ENCODE results near the gene SCAMP4.
A peak's percentile ranks its signal among the peaks of the same experiment; 100 is the strongest.

SCAMP4 gene

GRCh38 chr19:1905110-1905862, at the start of gene SCAMP4, which contains the start of gene ADAT3:
TSS of gene SCAMP4 (plus strand) at chr19:1905399. CDS start at chr19:1915020, 9,621 bp downstream.
TSS of gene ADAT3 (plus strand) at chr19:1905399. CDS start at chr19:1912048, 6,649 bp downstream.
- DNase-seq: peak; percentile 95 to 99

DNA sequence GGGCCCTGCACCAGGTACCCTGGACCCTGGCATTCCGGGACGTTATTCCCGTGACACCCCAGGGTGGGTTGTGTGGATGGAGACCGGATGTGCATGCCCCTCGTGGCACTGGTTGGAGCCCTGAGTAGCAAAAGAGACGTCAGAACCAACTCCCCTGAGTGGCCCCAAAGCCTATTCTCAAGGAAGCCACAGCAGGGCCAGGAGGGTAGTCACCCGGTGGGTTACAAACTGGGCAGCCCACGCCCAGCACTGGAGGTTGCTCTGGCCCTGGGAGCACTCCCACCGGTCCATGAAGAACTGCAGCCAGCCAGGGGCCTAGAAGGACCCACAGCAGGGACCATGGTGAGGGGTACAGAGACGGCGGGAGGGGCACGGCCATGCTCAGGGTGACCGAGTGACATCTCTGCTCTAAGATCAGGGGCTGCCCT, 49.4 kb upstream of the SCAMP4 start:
- DNase-seq: no peak

- no peak for DNase-seq
Observed at GRCh38 chr19:1856345-1856697, 48.9 kb upstream of the SCAMP4 start.

DNA sequence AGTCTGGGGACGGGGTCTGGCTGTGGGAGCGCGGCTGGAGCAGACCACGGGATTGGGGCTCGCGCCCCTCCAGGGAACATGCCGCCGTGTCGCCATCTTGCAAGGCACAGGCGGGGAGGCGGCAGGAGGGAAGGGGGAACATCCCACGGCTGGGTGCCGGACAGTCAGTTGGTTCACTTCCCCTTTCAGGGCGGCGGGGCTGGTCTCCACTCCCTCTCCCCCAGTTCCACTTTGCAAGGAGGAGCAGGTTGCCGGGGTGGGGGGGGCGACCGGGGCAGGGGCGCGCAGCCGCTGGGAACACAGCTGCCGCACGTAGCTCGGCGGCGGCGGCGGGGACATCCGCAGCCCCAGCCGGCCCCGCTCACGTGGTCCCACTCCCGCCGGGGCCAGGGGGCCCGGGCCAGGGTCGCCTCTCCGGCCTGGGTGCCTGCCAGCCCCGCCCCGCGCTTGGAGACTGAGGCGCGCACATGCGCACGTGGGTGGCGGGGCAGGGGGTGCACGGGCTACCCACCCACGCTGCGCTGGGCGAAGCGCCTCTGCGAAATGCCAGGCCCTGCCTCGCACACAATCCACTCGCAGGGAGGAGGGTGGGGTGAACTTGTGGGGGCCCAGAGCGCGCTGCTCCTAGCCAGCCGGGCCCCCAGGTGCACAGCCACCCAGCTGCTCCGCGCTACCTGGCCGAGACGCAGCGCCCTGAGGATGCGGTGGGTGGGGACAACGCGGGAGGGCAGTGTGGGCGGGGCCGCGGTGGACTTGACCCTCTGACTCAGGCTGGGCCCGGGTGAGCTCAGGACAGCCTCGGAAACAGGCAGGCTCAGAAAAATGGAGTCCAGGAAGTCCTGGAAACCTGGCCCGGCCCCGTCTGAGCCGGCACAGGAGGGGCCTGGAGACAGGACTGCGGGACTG, 48.2 kb upstream of the SCAMP4 start:
- no peak for DNase-seq

- no peak for DNase-seq
Observed at GRCh38 chr19:1857648-1858326, 47.4 kb upstream of the SCAMP4 start.

- no peak for DNase-seq
Observed at GRCh38 chr19:1858412-1859081, 46.7 kb upstream of the SCAMP4 start.

DNA sequence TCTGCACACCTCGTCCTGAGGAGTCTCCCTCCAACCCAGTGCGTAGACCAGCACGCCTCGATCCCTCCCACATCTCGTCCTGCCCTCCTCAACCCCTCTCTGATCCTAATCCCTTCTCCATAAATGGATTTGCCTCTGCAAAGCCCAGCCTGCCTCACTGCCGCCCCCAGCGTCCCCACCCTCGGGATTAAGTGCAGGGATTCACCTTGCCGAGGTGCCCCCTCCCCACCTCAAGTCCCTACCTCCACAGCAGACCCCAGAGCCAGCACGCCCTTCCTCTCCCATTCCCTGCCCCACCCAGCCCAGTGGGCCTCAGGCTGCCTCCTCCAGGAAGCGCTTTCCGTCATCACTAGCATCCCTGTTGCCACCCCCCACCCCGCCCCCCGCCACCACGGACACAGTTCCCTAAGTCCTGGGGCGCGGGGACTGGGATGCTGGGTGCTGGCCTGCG, 45.8 kb upstream of the SCAMP4 start:
- no peak for DNase-seq

GRCh38 chr19:1860042-1860775, 45.0 kb upstream of the SCAMP4 start:
- DNase-seq: no peak

- no peak for DNase-seq
Observed at GRCh38 chr19:1860821-1861598, 44.2 kb upstream of the SCAMP4 start.

GRCh38 chr19:1861599-1862031, 43.6 kb upstream of the SCAMP4 start:
- no peak for DNase-seq

GRCh38 chr19:1862068-1862423, 43.2 kb upstream of the SCAMP4 start:
- DNase-seq: no peak

DNA sequence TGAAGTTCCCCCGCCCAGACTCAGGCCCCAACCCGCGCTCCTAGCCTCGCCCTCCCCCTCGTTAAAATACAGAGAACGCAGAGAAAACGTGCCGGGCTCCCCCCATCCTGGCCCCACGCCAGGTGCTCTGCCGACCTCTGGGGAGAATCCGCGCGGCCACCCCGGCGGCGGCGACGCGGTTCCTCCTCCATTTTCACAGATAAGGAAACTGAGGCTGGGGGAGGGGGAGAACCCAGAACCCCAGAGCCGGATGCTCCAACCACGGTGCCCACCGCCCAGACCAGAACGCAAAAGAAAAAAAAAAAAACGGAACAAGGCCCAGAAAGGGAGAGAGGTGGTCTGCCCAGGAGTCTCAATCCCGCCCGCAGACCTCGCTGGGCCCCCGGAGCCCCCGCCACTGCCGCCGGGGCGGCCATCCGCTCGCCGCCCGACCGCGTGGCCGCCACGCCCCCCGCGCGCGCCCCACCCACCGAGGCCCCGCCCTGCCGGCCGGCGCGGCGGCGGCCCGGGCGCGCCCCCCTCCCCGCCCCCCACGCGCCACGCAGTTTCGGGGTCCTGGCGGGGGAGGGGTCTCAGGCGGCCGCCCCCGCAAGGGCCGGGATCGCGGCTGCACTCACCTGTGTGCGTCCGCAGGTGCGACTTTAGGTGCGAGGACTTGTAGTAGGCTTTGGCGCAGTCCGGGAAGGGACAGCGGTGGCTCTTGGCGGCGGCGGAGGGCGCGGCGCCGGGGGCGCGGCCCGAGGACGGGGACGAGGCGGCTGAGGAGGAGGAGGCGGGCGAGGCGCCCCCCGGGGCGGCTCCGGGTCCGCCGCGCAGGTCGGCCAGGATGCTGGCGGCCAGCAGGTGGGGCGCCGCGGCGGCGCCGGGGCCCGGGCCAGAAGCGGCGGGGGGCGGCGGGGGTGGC, 42.5 kb upstream of the SCAMP4 start:
- DNase-seq: peak in 1 of 2 experiments; percentile 4

DNA sequence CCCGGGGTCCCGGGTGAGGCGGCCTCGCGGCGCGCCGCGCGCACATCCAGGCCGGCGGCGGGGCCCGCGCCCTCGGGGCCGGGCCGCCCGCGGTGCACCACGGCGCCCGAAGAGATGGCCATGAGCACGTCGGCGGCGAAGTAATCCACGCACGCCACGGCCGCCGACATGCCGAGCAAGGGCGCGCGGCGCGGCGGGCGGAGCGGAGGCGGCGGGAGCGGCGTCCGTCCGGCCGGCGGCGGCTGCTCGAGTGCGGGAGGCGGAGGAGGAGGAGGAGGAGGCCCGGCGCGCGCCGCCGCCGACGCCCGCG, 41.9 kb upstream of the SCAMP4 start, which contains the start of gene KLF16:
Gene KLF16 (minus strand): TSS at position 252 of the 310 bp plus-strand sequence. CDS start 82 bp downstream, at position 170.
- DNase-seq: no peak

GRCh38 chr19:1863638-1864479, 41.3 kb upstream of the SCAMP4 start:
- DNase-seq: peak; percentile 83 to 97

GRCh38 chr19:1864480-1865171, 40.6 kb upstream of the SCAMP4 start:
- no peak for DNase-seq

GRCh38 chr19:1865172-1866010, 39.8 kb upstream of the SCAMP4 start:
- DNase-seq: no peak

- DNase-seq: no peak
Observed at GRCh38 chr19:1866693-1867348, 38.4 kb upstream of the SCAMP4 start.

Data from NCI-H187 (cell line).